K562 (cell line): ENCODE data around the gene FAM32A. TPM values are rescaled to one million over a fixed set of nuclear protein-coding genes. Genes with fewer than 3 reads are reported as not detected.

Source experiments
- ATAC-seq: fragments of 200-7000 bp; cut with Tn5 transposase; 3 replicates; pipeline ENCODE4 v1.9.1; 2020; ENCODE audit warnings: moderate library complexity
- BruUV-seq: library from RNA; stranded (reverse); fragments of 400-500 nt; replicated peaks from 2 replicates; lab custom pipeline; 2021; lab: Mats Ljungman, UMichigan
- CTCF ChIA-PET: fragments of 300-600 bp; formaldehyde crosslinking; extraction: SDS; loops from one replicate; lab custom pipeline; 2021; ENCODE audit warnings: low intra/inter-chr PET ratio; lab: Yijun Ruan, JAX
- POLR2A ChIA-PET: fragments of 300-600, 350-650 bp; sonication (Branson Sonifier 250); formaldehyde crosslinking; extraction: SDS; loops from one replicate; lab custom pipeline; 2021; ENCODE audit warnings: antibody characterized with exemption, inconsistent platforms; lab: Yijun Ruan, JAX
- DNase-seq, 4 experiments: peaks; one replicate each; pipeline versions ENCODE4 v3.0.0 to v3.0.0-alpha.2; 2011 to 2018; ENCODE audit warnings: low spot score in 3 of 4, mixed read lengths in 3 of 4; ENCODE audit errors: extremely low read depth in 1 of 4
- FAIRE-seq: peaks from 2 replicates; lab custom pipeline; 2011; peaks lifted over from hg19 to GRCh38; lab: Jason Lieb, UNC
- H2AFZ ChIP-seq: 2 replicates; pipeline ENCODE4 v1.6.0; 2011; ENCODE audit warnings: low read depth, low read length, control low read depth, inconsistent platforms
- H3K27ac ChIP-seq: fragments of 200-600 bp; 3 replicates; pipeline ENCODE4 v1.8.0; 2011; ENCODE audit warnings: low read depth, mild to moderate bottlenecking, control low read depth, inconsistent platforms, low read length, moderate library complexity, mixed read lengths; ENCODE audit errors: extremely low read depth
- H3K27me3 ChIP-seq, 2 experiments: fragments of 300-600 bp in 1 of 2; 2 replicates in 1 of 2; 3 replicates in 1 of 2; pipeline versions ENCODE4 v1.6.0 to v1.8.0; 2011; ENCODE audit warnings: inconsistent platforms in 2 of 2, low read length in 2 of 2, mild to moderate bottlenecking in 1 of 2, mixed read lengths in 1 of 2, moderate library complexity in 1 of 2; ENCODE audit not compliant: control insufficient read depth in 2 of 2, insufficient read depth in 2 of 2
- H3K36me3 ChIP-seq: fragments of 300-600 bp; 3 replicates; pipeline ENCODE4 v1.8.0; 2011; ENCODE audit warnings: mild to moderate bottlenecking, low read length, inconsistent platforms; ENCODE audit not compliant: control insufficient read depth, insufficient read depth
- H3K4me1 ChIP-seq, 2 experiments: fragments of 200-600 bp in 1 of 2; replicated peaks in 1 of 2; 2 replicates in 1 of 2; 3 replicates in 1 of 2; pipeline versions ENCODE4 v1.5.1 to v1.8.0; 2011; ENCODE audit warnings: inconsistent platforms in 2 of 2, low read length in 2 of 2, mild to moderate bottlenecking in 1 of 2, mixed read lengths in 1 of 2, moderate library complexity in 1 of 2; ENCODE audit not compliant: control insufficient read depth in 2 of 2, insufficient read depth in 2 of 2
- H3K4me2 ChIP-seq: 2 replicates; pipeline ENCODE4 v1.6.1; 2011; ENCODE audit warnings: low read length, control low read depth, inconsistent platforms, mixed read lengths; ENCODE audit not compliant: insufficient read depth
- H3K4me3 ChIP-seq: fragments of 200-600 bp; sonication (generic), shearing (Covaris generic); 2 replicates; pipeline ENCODE4 v1.5.1; 2016; ENCODE audit warnings: control low read depth, inconsistent platforms
- H3K79me2 ChIP-seq: fragments of 200-600 bp; 3 replicates; pipeline ENCODE4 v1.8.0; 2011; ENCODE audit warnings: low read length, inconsistent platforms; ENCODE audit not compliant: control insufficient read depth, insufficient read depth
- H3K9ac ChIP-seq, 2 experiments: 2 replicates each; pipeline versions ENCODE4 v1.6.0 to v1.6.1; 2011; ENCODE audit warnings: low read depth in 2 of 2, low read length in 2 of 2, control low read depth in 1 of 2, inconsistent platforms in 1 of 2, mild to moderate bottlenecking in 1 of 2, mixed read lengths in 1 of 2; ENCODE audit not compliant: insufficient read depth in 1 of 2
- H3K9me1 ChIP-seq: one replicate; pipeline ENCODE4 v1.6.0; 2011; ENCODE audit warnings: inconsistent platforms, mild to moderate bottlenecking, low read length, moderate library complexity; ENCODE audit not compliant: control insufficient read depth, insufficient read depth
- H3K9me3 ChIP-seq: replicated peaks from 2 replicates; pipeline ENCODE4 v1.5.1; 2011; ENCODE audit warnings: low read depth, low read length, inconsistent platforms; ENCODE audit not compliant: control insufficient read depth, insufficient read depth
- H4K20me1 ChIP-seq: replicated peaks from 2 replicates; pipeline ENCODE4 v1.6.1; 2011; ENCODE audit warnings: low read length, inconsistent platforms, mixed read lengths; ENCODE audit not compliant: control insufficient read depth, insufficient read depth
- CBX8 ChIP-seq: fragments of 200-600 bp; sonication (generic); IDR thresholded peaks from 2 replicates; pipeline ENCODE4 v1.6.1; 2012; ENCODE audit warnings: borderline replicate concordance, mixed run types, low read depth, mild to moderate bottlenecking, moderate library complexity, mixed read lengths, low read length, control low read depth, inconsistent platforms; ENCODE audit not compliant: poor library complexity, severe bottlenecking; ENCODE audit errors: extremely low read depth
- HDAC8 ChIP-seq: fragments of 450-650 bp; IDR thresholded peaks from 2 replicates; pipeline ENCODE4 v1.6.1; 2016; ENCODE audit warnings: mild to moderate bottlenecking, missing genetic modification characterization, moderate library complexity, missing compliant biosample characterization
- KLF6 ChIP-seq: fragments of 250-450 bp; sonication (Bioruptor Pico); IDR thresholded peaks from 2 replicates; pipeline ENCODE4 v1.4.0; 2020; ENCODE audit warnings: mild to moderate bottlenecking, moderate library complexity, borderline replicate concordance
- MEIS2 ChIP-seq: fragments of 450-650 bp; IDR thresholded peaks from 2 replicates; pipeline ENCODE4 v1.6.1; 2014; ENCODE audit warnings: mild to moderate bottlenecking; ENCODE audit not compliant: partially characterized antibody
- PRPF4 ChIP-seq: fragments of 200-400 bp; formaldehyde crosslinking; IDR thresholded peaks from one replicate; pipeline ENCODE4 v1.6.1; 2017; ENCODE audit warnings: low read length, low read depth, mild to moderate bottlenecking; ENCODE audit not compliant: insufficient read depth, poor library complexity, severe bottlenecking
- SLC30A9 ChIP-seq: fragments of 250-450 bp; sonication (Bioruptor Pico); IDR thresholded peaks from 2 replicates; pipeline ENCODE4 v1.8.0; 2022; ENCODE audit warnings: mild to moderate bottlenecking, moderate library complexity
- ZNF282 ChIP-seq: sonication (generic); formaldehyde crosslinking; IDR thresholded peaks from 2 replicates; pipeline ENCODE4 v1.8.1; 2023; ENCODE audit warnings: missing genetic modification reagents
- WGBS: fragments of 100-300 bp; shearing (Covaris generic); methylation state at CpG from one replicate; pipeline ENCODE4 v1.1.6; 2016; ENCODE audit warnings: low coverage, mixed read lengths; ENCODE audit not compliant: insufficient coverage; ENCODE audit errors: missing lambda C conversion rate; 5-methylcytosine and 5-hydroxymethylcytosine counted together
- in situ Hi-C: fragments of 300-500 bp; cut with MboI; formaldehyde crosslinking; loops from 4 replicates; pipeline ENCODE4 v1.15.0; 2018; ENCODE audit warnings: inconsistent platforms, mixed read lengths
- intact Hi-C: fragments of 100-400 bp; cut with micrococcal nuclease; formaldehyde crosslinking; loops from 2 replicates; pipeline ENCODE4 v1.14.2; 2022
- polyA plus RNA-seq, 8 experiments: library from polyadenylated mRNA; depleted of rRNA in 4 of 8; stranded (reverse) in 5 of 8; unstranded in 3 of 8; fragments of >200 nt; fragmentation: Nextera tagmentation in 2 of 8; fragmentation: Illumina TruSeq in 1 of 8; extraction: Ambion mirVana in 2 of 8; extraction: Trizol in 1 of 8; gene quantifications; 2 replicates each; pipeline versions ENCODE4 v1.2.1 to v1.2.3, GENCODE V29; 2011 to 2014; ENCODE audit warnings: inconsistent platforms in 1 of 8, missing spikeins in 1 of 8
- total RNA-seq, 7 experiments: library from RNA; depleted of rRNA in 6 of 7; stranded (reverse); fragments of >200 nt in 6 of 7; fragmentation: Illumina TruSeq in 2 of 7; extraction: Trizol in 2 of 7; gene quantifications; 2 replicates each; pipeline versions ENCODE4 v1.2.1 to v1.2.3, GENCODE V29; 2011 to 2021; ENCODE audit warnings: low replicate concordance in 1 of 7
- TF ChIP-seq, protein P1 (sequence below): fragments of 250-450 bp; sonication (Bioruptor Pico); IDR thresholded peaks from 2 replicates; pipeline ENCODE4 v1.8.0; 2022; ENCODE audit warnings: moderate library complexity, mild to moderate bottlenecking, inconsistent platforms
- TF ChIP-seq, protein P2 (sequence below): fragments of 250-450 bp; sonication (Bioruptor Pico); IDR thresholded peaks from 2 replicates; pipeline ENCODE4 v1.8.0; 2021; ENCODE audit warnings: moderate library complexity, mild to moderate bottlenecking, inconsistent platforms
- TF ChIP-seq, protein P3 (sequence below): fragments of 150-350 bp; conservative IDR thresholded peaks from 2 replicates; pipeline ENCODE4 v1.6.1; 2014; ENCODE audit warnings: low read length

FAM32A gene
- total and polyA plus RNA-seq, 9 of the 15 experiments (the other 6 are each of a cell fraction or from before 2014, with no cell fraction given) = 30.7 to 96.7 (median 73.7) TPM

DNA sequence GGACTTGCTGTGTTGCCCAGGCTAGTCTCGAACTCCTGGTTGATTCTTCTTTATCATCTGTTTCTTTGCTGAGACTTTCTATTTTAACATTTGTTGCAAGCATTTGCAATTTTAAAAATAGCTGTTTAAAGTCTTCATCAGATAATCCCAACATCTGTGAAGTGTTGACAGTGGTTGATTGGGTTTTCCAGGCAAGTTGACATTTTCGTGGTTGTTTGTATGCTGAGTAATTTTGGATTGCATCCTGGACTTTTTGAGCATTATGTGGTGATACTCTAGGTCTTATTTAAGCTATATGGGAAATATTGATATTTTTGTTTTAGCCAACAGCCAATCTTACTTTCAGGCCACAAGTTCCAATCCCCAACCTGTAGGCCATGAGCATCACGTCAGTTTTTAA is 37.6 kb downstream of the FAM32A start:
- Histone ChIP-seq H3K79me2 (no peaks in the 10 kb centered on the region), H3K27ac (no peak overlapping the region), H2AFZ (no peak overlapping the region), H3K4me3 (no peak overlapping the region), H3K9me3 (peaks cover 19% of the 10 kb centered on the region), H3K4me2 (no peak overlapping the region), H3K9me1 (peaks cover 4% of the 10 kb centered on the region), H3K4me1 (peaks cover 0 to 3% of the 10 kb centered on the region in 2 experiments; a peak in 1 of 5 replicates), H3K27me3 (no peaks in the 10 kb centered on the region), H4K20me1 (no peaks in the 10 kb centered on the region), H3K9ac (no peak overlapping the region), H3K36me3 (peaks cover 27% of the 10 kb centered on the region; the same call in 2 of the 3 replicates)
- no peak for TF ChIP-seq KLF6 (CRISPR knock-in tag)
- peak; percentile 4 for TF ChIP-seq MEIS2
- intact Hi-C loops (no loop called here), in situ Hi-C loops (no loop called here)
- no TSS peak for BruUV-seq
- DNase-seq (no peak), FAIRE-seq (no peak), ATAC-seq (no peak)
- ChIA-PET CTCF (no interaction called here), POLR2A (interaction anchor here (0.7 kb wide), 1 partner anchor 117 kb away, joined by 3 read pairs; no protein-coding TSS in a partner anchor)
- 70% methylated on average over 3 of the region's 3 CpGs for WGBS

DNA sequence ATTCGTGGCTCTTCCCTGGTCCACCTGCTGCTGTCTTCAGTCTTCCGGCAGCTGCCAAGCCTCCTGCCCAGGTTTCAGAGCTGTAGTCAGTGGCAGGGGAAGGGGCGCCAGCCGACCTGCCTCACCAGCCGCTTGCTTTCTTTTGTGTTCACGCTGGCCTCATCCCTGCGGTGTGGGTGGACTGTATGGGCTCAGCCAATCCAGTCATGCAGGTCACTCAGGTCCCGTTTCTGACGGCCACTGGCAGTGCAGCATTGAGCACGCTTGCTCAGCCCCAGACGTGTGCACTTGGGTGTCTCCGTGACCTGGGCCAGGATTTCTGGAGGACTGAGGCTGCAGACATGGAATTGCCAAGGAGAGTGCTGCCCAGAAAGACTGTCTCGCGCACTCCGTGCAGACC is 38.5 kb downstream of the FAM32A start:
- no peak overlapping the region for H3K9ac ChIP-seq
- BruUV-seq = no TSS peak
- no peaks in the 10 kb centered on the region for H4K20me1 ChIP-seq
- peaks cover 0 to 8% of the 10 kb centered on the region in 2 experiments; a peak in 2 of 5 replicates for H3K4me1 ChIP-seq
- H3K4me3 ChIP-seq = no peak overlapping the region
- WGBS = 71% methylated on average over 13 of the region's 15 CpGs
- H3K27ac ChIP-seq = no peak overlapping the region
- H3K27me3 ChIP-seq = no peaks in the 10 kb centered on the region
- no peak for DNase-seq
- H3K79me2 ChIP-seq = no peaks in the 10 kb centered on the region
- in situ Hi-C loops (no loop called here), intact Hi-C loops (no loop called here)
- peaks cover 4% of the 10 kb centered on the region for H3K9me1 ChIP-seq
- no peak for ATAC-seq
- peaks cover 33% of the 10 kb centered on the region; the same call in 2 of the 3 replicates for H3K36me3 ChIP-seq
- CTCF ChIA-PET = no interaction called here
- no peak overlapping the region for H2AFZ ChIP-seq
- H3K9me3 ChIP-seq = peaks cover 17% of the 10 kb centered on the region
- POLR2A ChIA-PET = interaction anchor here (1.0 kb wide), 1 partner anchor 24 kb away, joined by 3 read pairs; no protein-coding TSS in a partner anchor
- no peak overlapping the region for H3K4me2 ChIP-seq
- no peak for FAIRE-seq
- TF ChIP-seq, protein P1, sequence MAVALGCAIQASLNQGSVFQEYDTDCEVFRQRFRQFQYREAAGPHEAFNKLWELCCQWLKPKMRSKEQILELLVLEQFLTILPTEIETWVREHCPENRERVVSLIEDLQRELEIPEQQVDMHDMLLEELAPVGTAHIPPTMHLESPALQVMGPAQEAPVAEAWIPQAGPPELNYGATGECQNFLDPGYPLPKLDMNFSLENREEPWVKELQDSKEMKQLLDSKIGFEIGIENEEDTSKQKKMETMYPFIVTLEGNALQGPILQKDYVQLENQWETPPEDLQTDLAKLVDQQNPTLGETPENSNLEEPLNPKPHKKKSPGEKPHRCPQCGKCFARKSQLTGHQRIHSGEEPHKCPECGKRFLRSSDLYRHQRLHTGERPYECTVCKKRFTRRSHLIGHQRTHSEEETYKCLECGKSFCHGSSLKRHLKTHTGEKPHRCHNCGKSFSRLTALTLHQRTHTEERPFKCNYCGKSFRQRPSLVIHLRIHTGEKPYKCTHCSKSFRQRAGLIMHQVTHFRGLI (CRISPR knock-in tag) = no peak
- TF ChIP-seq SLC30A9 (CRISPR knock-in tag) = no peak
- TF ChIP-seq, protein P2, sequence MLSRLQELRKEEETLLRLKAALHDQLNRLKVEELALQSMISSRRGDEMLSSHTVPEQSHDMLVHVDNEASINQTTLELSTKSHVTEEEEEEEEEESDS (CRISPR knock-in tag) = no peak
- TF ChIP-seq CBX8 = no peak
- TF ChIP-seq ZNF282 = no peak
- TF ChIP-seq HDAC8 = no peak
- TF ChIP-seq PRPF4 = no peak
- TF ChIP-seq, protein P3, sequence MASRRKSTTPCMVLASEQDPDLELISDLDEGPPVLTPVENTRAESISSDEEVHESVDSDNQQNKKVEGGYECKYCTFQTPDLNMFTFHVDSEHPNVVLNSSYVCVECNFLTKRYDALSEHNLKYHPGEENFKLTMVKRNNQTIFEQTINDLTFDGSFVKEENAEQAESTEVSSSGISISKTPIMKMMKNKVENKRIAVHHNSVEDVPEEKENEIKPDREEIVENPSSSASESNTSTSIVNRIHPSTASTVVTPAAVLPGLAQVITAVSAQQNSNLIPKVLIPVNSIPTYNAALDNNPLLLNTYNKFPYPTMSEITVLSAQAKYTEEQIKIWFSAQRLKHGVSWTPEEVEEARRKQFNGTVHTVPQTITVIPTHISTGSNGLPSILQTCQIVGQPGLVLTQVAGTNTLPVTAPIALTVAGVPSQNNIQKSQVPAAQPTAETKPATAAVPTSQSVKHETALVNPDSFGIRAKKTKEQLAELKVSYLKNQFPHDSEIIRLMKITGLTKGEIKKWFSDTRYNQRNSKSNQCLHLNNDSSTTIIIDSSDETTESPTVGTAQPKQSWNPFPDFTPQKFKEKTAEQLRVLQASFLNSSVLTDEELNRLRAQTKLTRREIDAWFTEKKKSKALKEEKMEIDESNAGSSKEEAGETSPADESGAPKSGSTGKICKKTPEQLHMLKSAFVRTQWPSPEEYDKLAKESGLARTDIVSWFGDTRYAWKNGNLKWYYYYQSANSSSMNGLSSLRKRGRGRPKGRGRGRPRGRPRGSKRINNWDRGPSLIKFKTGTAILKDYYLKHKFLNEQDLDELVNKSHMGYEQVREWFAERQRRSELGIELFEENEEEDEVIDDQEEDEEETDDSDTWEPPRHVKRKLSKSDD = no peak
